ENCODE measurements around the gene ZNF219. TPM values are rescaled to one million over a fixed set of nuclear protein-coding genes. Genes with fewer than 3 reads are reported as not detected.

The ZNF219 gene
- total and polyA plus RNA-seq, 2 experiments from 2014 or later = 49.5 to 143 TPM

GRCh38 chr14:21054768-21055145 is 43.7 kb downstream of the ZNF219 start:
- TF ChIP-seq CTCF (IDR thresholded peaks at IDR 0.05; ENCODE audit: low read depth, low read length) = no peak
- no peak overlapping the region for H3K4me3 ChIP-seq

GRCh38 chr14:21054123-21054767 is 44.2 kb downstream of the ZNF219 start:
- H3K36me3 ChIP-seq = no peaks in the 10 kb centered on the region
- no peaks in the 10 kb centered on the region for H3K4me1 ChIP-seq (ENCODE audit: low read depth)
- no peaks in the 10 kb centered on the region for H3K27me3 ChIP-seq
- no peak for DNase-seq (ENCODE audit: low read depth in 1 of 2, low spot score in 1 of 2)
- H3K9me3 ChIP-seq (ENCODE audit: low read depth) = no peaks in the 10 kb centered on the region
- H3K4me3 ChIP-seq = no peak overlapping the region
- no peak for TF ChIP-seq CTCF (IDR thresholded peaks at IDR 0.05; ENCODE audit: low read depth, low read length)
- no peak overlapping the region for H3K27ac ChIP-seq

More at GRCh38 chr14:21054768-21055145, 43.7 kb downstream of the ZNF219 start:
- Histone ChIP-seq H3K9me3 (ENCODE audit: low read depth) (no peaks in the 10 kb centered on the region), H3K4me1 (ENCODE audit: low read depth) (no peaks in the 10 kb centered on the region), H3K27ac (no peak overlapping the region), H3K36me3 (no peaks in the 10 kb centered on the region), H3K27me3 (no peaks in the 10 kb centered on the region)
- no peak for DNase-seq (ENCODE audit: low read depth in 1 of 2, low spot score in 1 of 2)

GRCh38 chr14:21053184-21054122 is 45.0 kb downstream of the ZNF219 start:
- no peaks in the 10 kb centered on the region for H3K4me1 ChIP-seq (ENCODE audit: low read depth)
- H3K27ac ChIP-seq = no peak overlapping the region
- H3K9me3 ChIP-seq (ENCODE audit: low read depth) = no peaks in the 10 kb centered on the region
- TF ChIP-seq CTCF (IDR thresholded peaks at IDR 0.05; ENCODE audit: low read depth, low read length) = no peak
- no peak overlapping the region for H3K4me3 ChIP-seq
- H3K27me3 ChIP-seq = no peaks in the 10 kb centered on the region
- DNase-seq (ENCODE audit: low read depth in 1 of 2, low spot score in 1 of 2) = no peak
- no peaks in the 10 kb centered on the region for H3K36me3 ChIP-seq

DNA sequence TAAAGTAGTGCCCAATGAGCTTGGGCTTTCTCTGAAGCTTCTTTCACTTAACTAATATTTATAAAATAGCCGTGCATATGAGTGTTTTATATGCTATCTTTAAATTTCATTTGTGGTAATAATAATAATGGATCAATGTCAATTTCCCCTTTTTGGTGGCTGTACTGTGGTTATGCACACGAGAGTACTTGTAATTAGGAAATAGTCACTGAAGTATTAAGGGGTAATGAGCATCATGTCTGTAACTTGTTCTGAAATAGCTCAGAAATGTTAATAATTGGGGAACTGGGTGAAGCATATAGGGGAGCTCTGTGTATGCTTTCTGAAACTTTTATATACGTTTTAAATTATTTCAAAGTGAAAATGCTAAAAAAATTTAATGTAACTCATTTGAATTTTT is 47.9 kb downstream of the ZNF219 start:
- no peak for TF ChIP-seq CTCF (IDR thresholded peaks at IDR 0.05; ENCODE audit: low read depth, low read length)
- no peaks in the 10 kb centered on the region for H3K27me3 ChIP-seq

GRCh38 chr14:21049271-21049673 is 49.2 kb downstream of the ZNF219 start:
- Histone ChIP-seq H3K36me3 (no peaks in the 10 kb centered on the region), H3K27me3 (no peaks in the 10 kb centered on the region), H3K9me3 (ENCODE audit: low read depth) (no peaks in the 10 kb centered on the region), H3K4me3 (no peak overlapping the region), H3K4me1 (ENCODE audit: low read depth) (no peaks in the 10 kb centered on the region), H3K27ac (no peak overlapping the region)
- peak in 1 of 2 donors; percentile 56 for DNase-seq (ENCODE audit: low read depth in 1 of 2, low spot score in 1 of 2)
- TF ChIP-seq CTCF (IDR thresholded peaks at IDR 0.05; ENCODE audit: low read depth, low read length) = no peak

More for the DNA sequence above, 47.9 kb downstream of the ZNF219 start:
- Histone ChIP-seq H3K9me3 (ENCODE audit: low read depth) (no peaks in the 10 kb centered on the region), H3K4me3 (no peak overlapping the region), H3K27ac (no peak overlapping the region), H3K36me3 (no peaks in the 10 kb centered on the region), H3K4me1 (ENCODE audit: low read depth) (no peaks in the 10 kb centered on the region)
- no peak for DNase-seq (ENCODE audit: low read depth in 1 of 2, low spot score in 1 of 2)

Measured in cardiac muscle cell (in vitro differentiated cells and primary cell).